IPS-NIHi11 (cell line): ENCODE data around the gene LRRC15.

Experiments
- DNase-seq: peaks from one replicate; pipeline ENCODE4 v3.0.0; 2012; ENCODE audit warnings: mixed read lengths, low spot score

Gene LRRC15

GRCh38 chr3:194369522-194370279, at the start of gene LRRC15:
Gene LRRC15, minus strand, starts transcription at chr3:194369743. Its CDS starts 8,700 bp downstream, at chr3:194361043.
- peak; percentile 66 for DNase-seq

GRCh38 chr3:194418671-194419070, 49.1 kb upstream of the LRRC15 start:
- no peak for DNase-seq

- DNase-seq, result no peak
Measured at GRCh38 chr3:194407423-194407822, 37.9 kb upstream of the LRRC15 start.

GRCh38 chr3:194405766-194406165, 36.2 kb upstream of the LRRC15 start:
- DNase-seq, result no peak

GRCh38 chr3:194404365-194405140, 35.0 kb upstream of the LRRC15 start:
- DNase-seq, result no peak

- no peak for DNase-seq
Measured at GRCh38 chr3:194401868-194402329, 32.4 kb upstream of the LRRC15 start.

- no peak for DNase-seq
Measured at GRCh38 chr3:194401346-194401745, 31.8 kb upstream of the LRRC15 start.

- no peak for DNase-seq
Measured at GRCh38 chr3:194399874-194400411, 30.4 kb upstream of the LRRC15 start.

GRCh38 chr3:194399166-194399565, 29.6 kb upstream of the LRRC15 start, which contains the start of gene GP5:
Gene GP5, minus strand, starts transcription at chr3:194399266. Its CDS starts 984 bp downstream, at chr3:194398282.
- DNase-seq, result no peak

- peak; percentile 34 for DNase-seq
Measured at GRCh38 chr3:194397757-194398312, 28.3 kb upstream of the LRRC15 start.

- peak; percentile 63 for DNase-seq
Measured at GRCh38 chr3:194396859-194397756, 27.6 kb upstream of the LRRC15 start.

- peak; percentile 34 for DNase-seq
Measured at GRCh38 chr3:194396539-194396858, 27.0 kb upstream of the LRRC15 start.

- peak; percentile 64 for DNase-seq
Measured at GRCh38 chr3:194395778-194396538, 26.4 kb upstream of the LRRC15 start.

- DNase-seq, result no peak
Measured at GRCh38 chr3:194395212-194395611, 25.7 kb upstream of the LRRC15 start.

- DNase-seq, result no peak
Measured at GRCh38 chr3:194392576-194392975, 23.0 kb upstream of the LRRC15 start.

- DNase-seq, result no peak
Measured at GRCh38 chr3:194390835-194391234, 21.3 kb upstream of the LRRC15 start.

- DNase-seq, result no peak
Measured at GRCh38 chr3:194389269-194389668, 19.7 kb upstream of the LRRC15 start.

GRCh38 chr3:194387926-194388418, 18.4 kb upstream of the LRRC15 start:
- no peak for DNase-seq

GRCh38 chr3:194387276-194387675, 17.7 kb upstream of the LRRC15 start:
- no peak for DNase-seq

GRCh38 chr3:194386648-194387047, 17.1 kb upstream of the LRRC15 start:
- no peak for DNase-seq

- no peak for DNase-seq
Measured at GRCh38 chr3:194386066-194386465, 16.5 kb upstream of the LRRC15 start.
